Endothelial cell of umbilical vein (primary cell): Measurements from ENCODE around the gene NRG3. TPM values are rescaled to one million over a fixed set of nuclear protein-coding genes. Genes with fewer than 3 reads are reported as not detected.

Experiments
- BruUV-seq: library from RNA; stranded (reverse); fragments of 400-500 nt; replicated peaks from 2 replicates; lab custom pipeline; 2021; lab: Mats Ljungman, UMichigan
- CTCF ChIA-PET: fragments of 300-600, 350-600 bp; sonication (Branson Sonifier 250); formaldehyde crosslinking; loops from one replicate; lab custom pipeline; 2021; ENCODE audit warnings: antibody characterized with exemption, inconsistent platforms; lab: Charles Lee
- POLR2A ChIA-PET: fragments of 300-600, 350-600 bp; sonication (Branson Sonifier 250); formaldehyde crosslinking; loops from one replicate; lab custom pipeline; 2021; ENCODE audit warnings: antibody characterized with exemption, inconsistent platforms; lab: Charles Lee
- DNase-seq: peaks from one replicate; pipeline ENCODE4 v3.0.0-alpha.2; 2011; ENCODE audit warnings: low read depth, low spot score
- FAIRE-seq: peaks from 2 replicates; lab custom pipeline; 2011; peaks lifted over from hg19 to GRCh38; lab: Jason Lieb, UNC
- H2AFZ ChIP-seq: 2 replicates; pipeline ENCODE4 v1.6.0; 2012; ENCODE audit warnings: low read depth, low read length, control low read depth, inconsistent platforms
- H3K27ac ChIP-seq: 2 replicates; pipeline ENCODE4 v1.5.1; 2011; ENCODE audit warnings: low read depth, mild to moderate bottlenecking, control low read depth, low read length, moderate library complexity; ENCODE audit not compliant: insufficient read depth
- H3K27me3 ChIP-seq, 2 experiments: 2 replicates each; pipeline versions ENCODE4 v1.6.0 to v1.6.1; 2011; ENCODE audit warnings: low read length in 2 of 2, mixed read lengths in 1 of 2; ENCODE audit not compliant: control insufficient read depth in 2 of 2, insufficient read depth in 2 of 2
- H3K36me3 ChIP-seq, 2 experiments: 2 replicates in 1 of 2; 3 replicates in 1 of 2; pipeline ENCODE4 v1.5.1; 2011; ENCODE audit warnings: low read length in 2 of 2, mild to moderate bottlenecking in 1 of 2, moderate library complexity in 1 of 2; ENCODE audit not compliant: control insufficient read depth in 2 of 2, insufficient read depth in 2 of 2; ENCODE audit errors: extremely low read depth in 1 of 2
- H3K4me1 ChIP-seq: 3 replicates; pipeline ENCODE4 v1.5.1; 2011; ENCODE audit warnings: mild to moderate bottlenecking, low read length; ENCODE audit not compliant: control insufficient read depth, insufficient read depth; ENCODE audit errors: extremely low read depth
- H3K4me2 ChIP-seq: 2 replicates; pipeline ENCODE4 v1.6.1; 2011; ENCODE audit warnings: low read length, control low read depth, mixed read lengths; ENCODE audit not compliant: insufficient read depth
- H3K4me3 ChIP-seq, 3 experiments: fragments of 200-600 bp in 1 of 3; sonication (generic), shearing (Covaris generic) in 1 of 3; replicated peaks in 1 of 3; 2 replicates each; pipeline ENCODE4 v1.5.1; 2011 to 2016; ENCODE audit warnings: control low read depth in 3 of 3, low read length in 3 of 3, mild to moderate bottlenecking in 2 of 3, inconsistent platforms in 1 of 3, low read depth in 1 of 3, moderate library complexity in 1 of 3; ENCODE audit not compliant: insufficient read depth in 1 of 3
- H3K79me2 ChIP-seq: 2 replicates; pipeline ENCODE4 v1.6.0; 2012; ENCODE audit warnings: low read length, inconsistent platforms; ENCODE audit not compliant: control insufficient read depth, insufficient read depth
- H3K9ac ChIP-seq: replicated peaks from 2 replicates; pipeline ENCODE3; 2011; ENCODE audit warnings: low read length, control low read depth; ENCODE audit not compliant: insufficient read depth; ENCODE audit errors: extremely low read depth
- H3K9me1 ChIP-seq: replicated peaks from 3 replicates; pipeline ENCODE4 v1.6.0; 2011; ENCODE audit warnings: mild to moderate bottlenecking, low read length; ENCODE audit not compliant: control insufficient read depth, insufficient read depth; ENCODE audit errors: extremely low read depth
- H3K9me3 ChIP-seq: replicated peaks from 2 replicates; pipeline ENCODE4 v1.5.1; 2012; ENCODE audit warnings: low read length, inconsistent platforms; ENCODE audit not compliant: control insufficient read depth, insufficient read depth
- H4K20me1 ChIP-seq: replicated peaks from 2 replicates; pipeline ENCODE3; 2011; ENCODE audit warnings: mild to moderate bottlenecking, low read length; ENCODE audit not compliant: control insufficient read depth, insufficient read depth; ENCODE audit errors: extremely low read depth
- CTCF ChIP-seq, 2 donors: IDR thresholded peaks; 1 replicate in 1 of 2; 2 replicates in 1 of 2; pipeline ENCODE4 v1.5.1; 2011; ENCODE audit warnings: low read length in 2 of 2, mild to moderate bottlenecking in 2 of 2, moderate library complexity in 2 of 2, control low read depth in 1 of 2, inconsistent platforms in 1 of 2, low read depth in 1 of 2; ENCODE audit not compliant: insufficient read depth in 1 of 2; ENCODE audit errors: extremely low read depth in 1 of 2
- EZH2 ChIP-seq: IDR thresholded peaks from 2 replicates; pipeline ENCODE4 v1.6.1; 2012; ENCODE audit warnings: borderline replicate concordance, low read depth, mild to moderate bottlenecking, moderate library complexity, low read length, inconsistent platforms; ENCODE audit not compliant: severe bottlenecking
- FOS ChIP-seq: IDR thresholded peaks from 2 replicates; pipeline ENCODE4 v1.6.1; 2011; ENCODE audit warnings: mild to moderate bottlenecking, low read length, moderate library complexity, borderline replicate concordance; ENCODE audit not compliant: insufficient read depth
- GATA2 ChIP-seq: IDR thresholded peaks from 2 replicates; pipeline ENCODE4 v1.7.0; 2011; ENCODE audit warnings: low read depth, mild to moderate bottlenecking, moderate library complexity, mixed read lengths, low read length; ENCODE audit not compliant: insufficient read length, insufficient read depth
- JUN ChIP-seq: IDR thresholded peaks from 2 replicates; pipeline ENCODE4 v1.6.1; 2011; ENCODE audit warnings: borderline replicate concordance, low read depth; ENCODE audit not compliant: insufficient read length, insufficient read depth
- MYC ChIP-seq: IDR thresholded peaks from one replicate; pipeline ENCODE4 v1.6.1; 2011; ENCODE audit warnings: mild to moderate bottlenecking, low read depth, low read length
- POLR2A ChIP-seq: IDR thresholded peaks from 2 replicates; pipeline ENCODE4 v1.6.1; 2012; ENCODE audit warnings: low read depth, mild to moderate bottlenecking, control low read depth, low read length
- POLR2AphosphoS5 ChIP-seq: IDR thresholded peaks from 2 replicates; pipeline ENCODE4 v1.6.1; 2012; ENCODE audit warnings: low read depth, mild to moderate bottlenecking, control low read depth, low read length, moderate library complexity; ENCODE audit not compliant: insufficient read depth
- dilution Hi-C: fragments of 300-500 bp; cut with MboI; formaldehyde crosslinking; loops from one replicate; pipeline ENCODE4 v1.15.0; 2019; ENCODE audit warnings: low sequenced_read_pairs; ENCODE audit not compliant: extremely low pct_ligation_motif_present
- intact Hi-C: fragments of 100-400 bp; cut with micrococcal nuclease; formaldehyde crosslinking; loops from one replicate; pipeline ENCODE4 v1.10.0; 2022
- polyA plus RNA-seq, 4 experiments: library from polyadenylated mRNA; depleted of rRNA in 3 of 4; stranded (reverse) in 3 of 4; unstranded in 1 of 4; fragments of >200 nt; gene quantifications; 2 replicates each; pipeline versions ENCODE4 v1.2.1 to v1.2.3, GENCODE V29; 2011 to 2012; ENCODE audit warnings: missing spikeins in 1 of 4
- total RNA-seq: library from RNA; stranded (reverse); gene quantifications from 2 replicates; pipeline ENCODE4 v1.2.3, GENCODE V29; 2021
- TF ChIP-seq, protein P1 (sequence below): IDR thresholded peaks from 2 replicates; pipeline ENCODE4 v1.6.1; 2011; ENCODE audit not compliant: insufficient read depth, insufficient read length

NRG3 gene
- total and polyA plus RNA-seq, 2 donors (not counting 3 experiments of a cell fraction or from before 2014, with no cell fraction given), result 1.9 to 3.9 TPM

DNA sequence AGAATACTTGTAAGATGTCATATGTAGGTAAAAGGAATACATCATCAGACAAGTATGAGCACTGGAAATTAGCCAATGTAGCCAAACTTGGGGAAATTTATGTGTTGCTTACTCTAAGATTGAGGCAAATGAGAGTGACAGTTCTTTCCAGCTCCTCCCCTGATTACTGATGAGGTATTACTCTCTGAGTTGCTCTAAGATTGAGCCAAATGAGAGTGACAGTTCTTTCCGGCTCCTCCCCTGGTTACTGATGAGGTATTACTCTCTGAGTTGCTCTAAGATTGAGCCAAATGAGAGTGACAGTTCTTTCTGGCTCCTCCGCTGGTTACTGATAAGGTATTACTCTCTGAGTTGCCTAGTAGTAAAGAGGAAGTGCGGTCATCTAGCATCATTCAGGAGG is 435.8 kb downstream of the NRG3 start:
- Histone ChIP-seq H2AFZ (no peak overlapping the region), H4K20me1 (no peaks in the 10 kb centered on the region), H3K4me3 (no peak overlapping the region), H3K4me1 (no peaks in the 10 kb centered on the region), H3K27ac (no peak overlapping the region), H3K4me2 (no peak overlapping the region), H3K9me3 (no peaks in the 10 kb centered on the region), H3K9ac (no peak overlapping the region), H3K79me2 (no peaks in the 10 kb centered on the region), H3K9me1 (no peaks in the 10 kb centered on the region), H3K36me3 (no peaks in the 10 kb centered on the region), H3K27me3 (no peaks in the 10 kb centered on the region)
- DNase-seq (no peak), FAIRE-seq (no peak)
- dilution Hi-C loops, result no loop called here
- TF ChIP-seq MYC (no peak), FOS (no peak), JUN (no peak)
- TF ChIP-seq, protein P1, sequence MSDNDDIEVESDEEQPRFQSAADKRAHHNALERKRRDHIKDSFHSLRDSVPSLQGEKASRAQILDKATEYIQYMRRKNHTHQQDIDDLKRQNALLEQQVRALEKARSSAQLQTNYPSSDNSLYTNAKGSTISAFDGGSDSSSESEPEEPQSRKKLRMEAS, result no peak
- POLR2A ChIA-PET, result no interaction called here
- BruUV-seq, result no TSS peak
- intact Hi-C loops, result no loop called here
- CTCF ChIA-PET, result no interaction called here

- no peak for TF ChIP-seq POLR2A
- no peak for TF ChIP-seq POLR2AphosphoS5
- TF ChIP-seq MYC, result no peak
- TF ChIP-seq CTCF (IDR thresholded peaks at IDR 0.05; ENCODE audit: extremely low read depth in 1 of 2, insufficient read depth in 1 of 2, low read depth in 1 of 2, low read length in 2 of 2), result no peak
- TF ChIP-seq JUN, result no peak
- TF ChIP-seq EZH2, result no peak
- TF ChIP-seq GATA2, result no peak
- TF ChIP-seq FOS, result no peak
- TF ChIP-seq, protein P1, result no peak
- no peaks in the 10 kb centered on the region for H3K9me3 ChIP-seq
- no TSS peak for BruUV-seq
- DNase-seq, result no peak
- dilution Hi-C loops (no loop called here), intact Hi-C loops (no loop called here)
- no peak overlapping the region for H3K27ac ChIP-seq
- H3K4me1 ChIP-seq, result no peaks in the 10 kb centered on the region
- H3K9me1 ChIP-seq, result no peaks in the 10 kb centered on the region
- no peaks in the 10 kb centered on the region for H4K20me1 ChIP-seq
- FAIRE-seq, result no peak
- H3K27me3 ChIP-seq, result no peaks in the 10 kb centered on the region
- H3K36me3 ChIP-seq, result no peaks in the 10 kb centered on the region
- no peak overlapping the region for H3K4me2 ChIP-seq
- no peak overlapping the region for H3K9ac ChIP-seq
- POLR2A ChIA-PET, result no interaction called here
- H3K79me2 ChIP-seq, result no peaks in the 10 kb centered on the region
- no peak overlapping the region for H3K4me3 ChIP-seq
- CTCF ChIA-PET, result no interaction called here
- H2AFZ ChIP-seq, result no peak overlapping the region
Observed at GRCh38 chr10:82313401-82313800, 438.4 kb downstream of the NRG3 start.
